GM19099 (cell line): ENCODE measurements around the gene MAPKBP1.

Experiments used
- POLR2A ChIP-seq: IDR thresholded peaks from 3 replicates; pipeline ENCODE4 v1.6.1; 2011; ENCODE audit warnings: low read depth; ENCODE audit not compliant: insufficient read length; ENCODE audit errors: extremely low read depth

MAPKBP1 gene

DNA sequence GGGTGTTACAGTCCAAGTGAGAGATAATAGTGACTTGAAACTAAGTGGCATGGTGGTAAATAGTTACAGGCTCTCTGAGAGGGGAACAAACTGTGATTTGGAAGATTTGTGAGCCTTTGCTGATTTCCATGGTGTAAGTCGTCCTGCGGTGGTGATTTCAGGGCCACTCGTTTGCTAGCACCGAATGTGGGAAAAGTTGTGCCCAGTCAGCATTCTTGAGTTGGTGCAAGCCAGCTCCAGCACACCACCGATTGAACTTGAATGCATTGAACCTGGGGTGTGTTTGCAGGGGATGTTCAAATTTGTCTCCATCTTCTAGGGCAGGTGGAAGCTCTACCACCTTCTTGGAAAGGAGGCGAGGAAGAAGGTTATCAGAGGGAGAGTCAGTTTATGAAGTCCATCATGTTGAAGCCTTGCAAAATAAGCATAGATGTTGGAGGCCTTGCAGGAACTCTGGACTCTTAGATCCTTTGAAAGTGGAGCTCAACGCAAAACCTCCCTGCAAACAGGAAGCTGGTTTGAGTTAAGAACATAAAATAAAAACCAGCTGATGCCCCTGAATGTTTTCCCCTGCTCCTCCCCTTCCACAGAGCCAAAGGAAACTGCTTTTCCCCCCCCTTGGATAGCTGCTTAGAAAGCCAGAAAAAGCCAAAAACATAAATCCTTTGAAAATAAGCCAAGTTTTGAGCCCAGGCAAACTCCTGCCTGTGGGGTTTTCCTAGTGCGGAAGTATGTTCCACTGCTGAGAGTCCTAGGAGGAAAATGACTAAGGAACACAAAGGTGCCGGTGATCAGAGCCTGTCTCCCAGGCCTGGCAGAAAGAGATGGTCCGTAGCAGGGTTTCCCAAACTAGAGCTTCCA lies 21.9 kb downstream of the MAPKBP1 start:
- TF ChIP-seq POLR2A: no peak

DNA sequence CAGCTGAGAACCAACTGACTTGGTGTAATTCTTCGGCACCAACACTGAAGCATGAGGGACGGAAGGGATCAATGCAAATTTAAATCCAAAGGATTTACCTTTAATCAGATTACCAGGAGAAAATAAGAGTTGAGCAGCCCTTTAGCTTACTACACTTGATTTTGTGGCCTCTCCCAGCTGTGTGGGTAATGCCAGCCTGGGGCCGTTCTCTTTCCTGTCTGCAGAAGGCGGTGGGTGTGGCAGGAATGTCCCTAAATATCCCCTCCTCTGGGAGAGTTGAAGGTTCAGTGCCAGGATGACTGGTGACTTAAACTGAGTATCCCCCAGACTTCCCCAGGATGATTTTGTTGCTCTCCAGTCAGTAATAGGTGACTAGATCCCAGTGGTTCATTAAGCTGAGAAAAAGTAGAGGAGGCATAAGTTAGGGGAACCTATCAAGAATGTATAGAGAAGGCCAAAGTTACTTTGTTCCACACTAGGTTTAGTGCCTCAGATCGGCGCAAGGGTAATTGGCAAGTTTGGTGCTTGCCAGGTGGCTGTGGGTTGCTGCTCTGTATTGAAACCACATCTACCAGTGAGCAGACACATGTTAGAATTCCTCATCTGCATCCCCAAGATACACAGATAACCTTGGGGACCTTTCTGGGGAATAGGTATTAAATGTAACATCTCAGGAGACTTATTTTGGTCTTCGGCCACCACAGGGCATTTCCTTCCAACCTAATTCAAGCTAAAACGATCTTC lies 23.1 kb downstream of the MAPKBP1 start:
- no peak for TF ChIP-seq POLR2A

DNA sequence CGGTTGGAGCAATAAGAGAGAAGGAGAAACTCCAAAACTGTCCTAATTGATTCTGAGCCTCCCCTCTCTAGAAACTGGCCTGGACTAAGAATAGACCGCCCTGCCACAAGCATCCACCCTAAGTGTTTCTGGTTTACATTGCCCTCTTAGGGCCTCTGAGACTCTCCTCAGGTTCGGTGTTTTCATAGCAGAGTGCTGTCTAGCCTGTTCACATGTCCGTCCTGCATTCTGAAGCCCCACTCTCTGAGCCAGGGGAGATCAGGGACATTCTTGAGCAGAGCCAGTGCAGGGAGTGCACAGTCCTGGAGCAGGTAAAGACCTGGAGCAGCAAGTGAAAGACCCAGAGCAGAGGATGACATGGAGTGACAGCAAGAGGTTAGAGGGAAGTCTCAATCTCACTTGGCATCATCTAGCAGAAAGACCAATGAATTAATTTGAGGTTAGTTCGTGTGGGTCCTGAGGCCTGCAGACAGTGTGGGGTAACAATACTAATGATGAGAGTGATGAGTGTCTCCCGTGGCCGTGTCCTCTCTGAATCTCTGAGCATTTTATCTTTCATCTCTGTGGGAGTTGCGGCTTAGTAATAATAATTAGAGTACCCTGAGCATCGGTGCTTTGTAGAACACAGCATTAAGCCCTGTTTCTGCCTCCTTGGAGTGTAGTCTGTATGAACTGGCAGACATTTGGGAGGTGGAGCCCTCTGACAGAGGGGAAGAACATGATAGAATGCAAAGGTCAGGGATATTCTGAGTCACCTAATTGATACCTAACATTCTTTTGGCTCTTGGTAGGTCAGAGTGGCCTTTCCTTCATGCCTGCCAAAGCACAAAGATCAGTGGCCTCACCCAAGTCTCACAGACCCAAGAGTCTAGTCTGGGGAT lies 24.6 kb downstream of the MAPKBP1 start:
- TF ChIP-seq POLR2A: no peak

DNA sequence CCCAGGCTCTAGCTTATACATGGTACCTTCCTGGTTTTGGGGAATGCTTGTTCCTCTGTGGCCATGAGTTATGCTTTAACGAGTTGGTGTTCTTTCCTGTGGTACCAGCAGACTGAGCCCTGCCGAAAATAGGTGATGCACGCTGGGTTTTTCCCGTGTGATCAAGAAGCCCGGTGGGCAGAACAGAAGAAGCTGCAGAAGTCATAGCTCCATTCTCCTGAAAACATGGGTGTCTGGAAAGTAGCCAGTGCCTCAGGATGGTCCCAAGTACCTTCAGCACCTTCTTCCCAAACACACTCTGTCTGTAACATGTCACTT lies 25.2 kb downstream of the MAPKBP1 start:
- no peak for TF ChIP-seq POLR2A

DNA sequence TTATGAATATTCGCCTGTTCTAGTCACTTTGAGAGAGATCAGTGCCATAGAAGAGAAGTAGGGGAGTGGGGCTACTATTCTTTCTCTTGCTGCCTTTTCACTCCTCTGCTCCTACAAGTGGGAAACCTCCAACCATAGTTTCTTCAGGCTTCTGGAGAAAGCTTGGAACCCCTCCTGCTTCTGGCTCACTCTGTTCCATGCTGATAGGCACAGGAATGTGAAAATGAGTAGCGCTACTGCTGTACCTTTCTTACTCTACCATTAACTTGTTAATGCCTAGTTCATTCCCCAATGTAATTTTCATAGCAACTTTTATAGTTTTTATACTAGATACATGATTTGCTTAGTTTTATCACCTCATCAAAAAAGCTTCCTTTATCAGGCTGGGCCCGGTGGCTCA lies 26.9 kb downstream of the MAPKBP1 start:
- TF ChIP-seq POLR2A: no peak

DNA sequence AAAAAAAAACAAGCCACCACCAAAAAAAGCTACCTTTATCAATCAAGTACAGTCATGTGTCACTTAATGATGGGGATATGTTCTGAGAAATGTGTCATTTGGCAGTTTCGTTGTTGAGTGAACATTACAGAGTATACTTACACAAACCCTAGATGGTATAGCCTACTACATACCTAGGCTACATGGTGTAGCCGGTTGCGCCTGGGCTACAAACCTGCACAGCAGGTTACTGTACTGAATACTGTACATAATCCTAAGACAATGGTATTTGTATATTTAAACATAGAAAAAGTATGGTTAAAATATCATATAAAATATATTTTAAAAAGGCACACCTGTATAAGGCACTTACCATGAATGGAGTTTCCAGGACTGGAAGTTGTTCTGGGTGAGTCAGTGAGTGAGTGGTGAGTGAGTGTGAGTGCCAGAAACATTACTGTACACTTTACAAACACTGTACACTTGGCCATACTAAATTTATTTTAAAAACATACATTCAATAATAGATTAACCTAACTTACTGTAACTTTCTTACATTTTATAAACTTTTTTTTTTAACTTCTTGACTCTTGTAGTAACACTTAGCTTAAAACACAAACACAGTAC lies 27.7 kb downstream of the MAPKBP1 start:
- TF ChIP-seq POLR2A: no peak

DNA sequence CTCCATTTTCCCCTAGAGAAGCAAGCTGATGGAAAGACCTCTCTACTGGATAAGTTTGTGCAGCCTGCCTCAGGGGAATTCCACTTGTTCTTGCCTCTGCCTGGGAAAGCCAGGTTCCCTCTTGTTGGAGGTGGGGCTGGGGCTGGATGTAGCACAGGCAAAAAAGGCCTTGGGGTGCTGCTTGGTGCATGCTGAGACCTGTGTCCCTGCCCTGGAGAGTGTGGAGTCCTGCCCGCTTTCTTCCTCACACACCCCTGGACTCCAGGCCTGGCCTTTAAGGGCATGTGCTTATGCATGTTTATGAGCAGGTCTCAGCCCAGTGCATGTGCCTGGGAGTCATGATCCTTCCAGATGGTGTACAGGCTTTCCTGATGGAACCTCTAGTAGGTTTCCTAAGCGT lies 30.1 kb downstream of the MAPKBP1 start:
- no peak for TF ChIP-seq POLR2A

DNA sequence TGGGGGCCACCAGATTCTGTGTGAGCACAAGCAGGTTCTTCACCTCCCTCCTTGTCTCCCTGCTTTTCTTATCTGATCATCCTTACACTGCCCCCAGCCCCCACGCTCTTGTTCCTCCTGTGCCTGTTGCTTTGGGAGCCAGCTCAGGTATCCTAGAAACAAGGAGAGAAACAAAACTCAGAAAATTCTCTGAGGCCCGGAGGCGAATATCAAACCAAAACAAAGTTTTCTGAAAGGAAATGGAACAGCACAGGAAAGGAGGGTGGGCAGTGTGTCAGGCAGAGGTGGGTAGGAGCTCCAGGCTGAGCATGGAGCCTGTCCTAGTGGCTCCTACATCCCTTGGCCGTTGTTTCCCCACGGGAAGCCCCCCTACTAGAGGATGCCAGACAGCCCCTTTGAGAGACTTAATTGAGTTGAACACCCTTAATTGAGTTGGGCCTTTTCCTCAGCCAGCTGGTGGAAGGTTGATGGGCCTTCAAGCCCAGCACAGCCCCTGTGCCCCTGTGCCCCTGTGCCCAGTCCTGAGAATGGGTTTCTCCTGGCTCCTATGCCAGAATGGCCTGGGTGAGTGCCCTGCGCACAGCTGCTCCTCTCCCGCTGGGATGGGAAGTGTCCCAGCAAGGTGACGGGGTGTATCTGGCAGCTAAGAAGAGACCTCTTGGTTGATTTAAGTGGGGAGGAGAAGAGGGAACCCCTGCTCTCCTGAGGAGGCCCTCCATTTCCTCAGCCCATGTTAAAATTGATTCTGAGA lies 30.8 kb downstream of the MAPKBP1 start:
- TF ChIP-seq POLR2A: no peak

DNA sequence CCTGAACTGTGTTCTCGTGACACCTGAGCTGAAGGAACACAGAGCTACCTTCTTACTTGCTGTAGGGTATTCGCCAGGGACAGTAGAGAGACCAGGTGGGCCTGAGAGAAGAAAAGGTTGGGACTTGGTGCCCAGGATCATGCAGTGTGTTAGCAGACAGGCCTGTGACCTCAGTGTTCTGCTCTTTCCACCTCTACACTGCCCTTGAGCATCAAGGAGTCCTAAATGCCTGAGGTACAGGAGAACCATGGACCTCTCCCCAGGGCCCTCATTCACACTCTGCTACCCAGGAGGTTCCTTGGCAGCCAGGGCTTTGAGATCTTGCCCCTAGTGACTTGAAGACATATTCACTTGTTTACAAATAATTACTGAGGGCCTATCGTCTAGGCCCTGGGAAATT lies 31.4 kb downstream of the MAPKBP1 start:
- no peak for TF ChIP-seq POLR2A

DNA sequence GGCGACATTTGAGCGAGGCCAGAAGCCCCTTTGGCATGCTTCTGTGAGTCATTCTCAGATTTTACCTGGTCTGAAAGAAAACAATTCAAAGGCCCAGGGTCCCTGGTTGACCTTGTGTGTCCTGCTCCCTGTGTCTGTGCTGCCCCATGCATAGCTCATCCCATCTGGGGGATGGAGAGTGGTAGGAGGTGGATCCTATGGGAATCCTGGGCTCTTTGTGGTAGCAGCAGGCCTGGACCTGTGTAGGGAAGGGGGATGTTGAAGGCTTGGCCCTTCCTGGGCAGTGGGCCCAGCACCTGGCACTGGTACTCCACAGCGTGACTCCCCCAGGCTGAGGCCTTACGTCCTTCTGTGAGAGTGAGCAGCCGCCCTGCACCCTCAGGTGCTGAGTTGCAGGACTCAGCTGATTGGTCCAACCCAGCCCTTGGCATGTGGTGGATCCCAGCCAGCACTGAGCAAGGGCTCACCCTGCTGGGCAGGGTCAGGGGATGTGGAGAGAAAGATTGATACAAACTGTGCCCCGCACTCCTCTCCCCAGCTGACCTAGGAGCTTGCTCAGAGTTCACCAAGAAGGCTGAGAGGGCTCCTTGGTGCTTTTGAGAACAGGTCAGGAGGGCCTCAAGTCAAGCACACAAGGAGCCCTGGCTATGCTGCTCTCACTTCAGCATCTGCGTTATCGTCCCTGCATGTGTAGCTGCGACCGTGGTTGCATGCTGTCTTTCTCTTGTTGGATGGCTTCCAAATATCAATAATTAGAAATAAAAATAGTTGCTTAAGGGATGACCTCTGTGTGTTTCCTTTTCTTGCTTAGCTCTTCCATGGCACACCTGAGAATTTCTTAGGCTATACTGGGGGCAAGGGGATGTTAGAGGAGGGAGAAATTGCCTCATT lies 32.3 kb downstream of the MAPKBP1 start:
- no peak for TF ChIP-seq POLR2A

DNA sequence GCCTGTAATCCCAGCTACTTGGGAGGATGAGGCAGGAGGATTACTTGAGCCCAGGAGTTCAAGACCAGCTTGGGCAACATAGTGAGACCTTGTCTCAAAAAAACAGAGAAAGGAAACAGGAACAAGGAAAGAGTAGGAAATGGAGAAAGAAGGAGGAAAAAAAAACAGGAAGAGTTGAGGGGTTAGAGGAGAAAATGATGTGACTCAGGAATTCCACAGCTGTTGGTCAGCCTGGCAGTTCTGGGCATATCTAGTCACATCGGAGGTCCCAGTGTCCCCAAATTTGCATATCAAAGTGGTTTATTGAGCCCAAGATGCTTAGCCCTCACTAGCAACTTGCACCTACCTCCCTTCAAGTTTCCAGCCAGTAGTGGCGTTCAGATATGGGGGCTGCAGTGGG lies 34.8 kb downstream of the MAPKBP1 start:
- no peak for TF ChIP-seq POLR2A

DNA sequence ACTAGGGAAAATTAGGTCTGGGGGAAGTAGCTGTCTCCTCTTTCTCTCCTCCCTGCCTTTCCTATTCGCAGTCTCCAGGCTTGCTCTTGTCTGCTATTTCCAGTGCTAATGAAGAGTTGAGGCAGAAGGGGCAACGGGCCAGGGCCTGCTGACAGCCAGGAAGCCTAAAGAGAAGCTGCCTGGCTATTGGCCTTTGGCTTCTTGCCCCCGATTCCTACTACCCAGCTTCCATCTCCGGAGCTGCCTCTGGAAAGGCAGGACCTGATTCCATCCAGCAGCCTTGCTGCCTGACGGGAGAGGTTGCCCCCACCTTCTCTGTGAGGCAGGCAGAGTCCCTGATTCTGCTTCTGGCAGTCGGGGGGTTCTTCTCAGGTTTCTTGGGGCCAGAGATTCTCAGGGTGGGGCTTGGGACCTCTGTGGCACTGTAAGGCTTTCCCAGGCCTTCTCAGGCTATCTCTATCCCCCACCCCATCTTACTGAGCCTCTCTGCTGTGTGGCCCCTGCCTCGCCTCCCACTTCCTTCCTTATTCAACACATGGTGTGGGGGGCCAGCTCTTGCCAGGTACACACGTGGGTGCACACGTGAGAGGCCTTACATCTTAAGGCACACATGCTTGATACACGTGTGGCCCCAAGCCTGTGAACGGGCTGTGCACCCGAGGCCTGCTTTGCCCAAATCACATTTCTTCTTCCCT lies 35.4 kb downstream of the MAPKBP1 start:
- TF ChIP-seq POLR2A: no peak
